Subcutaneous adipose tissue (tissue), 4 donors: ENCODE data around the gene ZNF775. TPM values are rescaled to one million over a fixed set of nuclear protein-coding genes. Genes with fewer than 3 reads are reported as not detected.

ENCODE experiments used
- total RNA-seq, 4 donors: library from RNA; depleted of rRNA; stranded (reverse); fragments of >200 nt; gene quantifications; one replicate each; pipeline ENCODE4 v1.1.0, GENCODE V29; 2016
- TF ChIP-seq, protein P1 (sequence below): fragments of 450-650 bp; IDR thresholded peaks from one replicate; pipeline ENCODE4 v1.5.1; 2016; ENCODE audit warnings: low read depth, mild to moderate bottlenecking, control low read depth, antibody characterized with exemption, moderate library complexity

Gene ZNF775
- total RNA-seq, 4 donors from 2014 or later = 0.49 to 4.2 (median 1.9) TPM

DNA sequence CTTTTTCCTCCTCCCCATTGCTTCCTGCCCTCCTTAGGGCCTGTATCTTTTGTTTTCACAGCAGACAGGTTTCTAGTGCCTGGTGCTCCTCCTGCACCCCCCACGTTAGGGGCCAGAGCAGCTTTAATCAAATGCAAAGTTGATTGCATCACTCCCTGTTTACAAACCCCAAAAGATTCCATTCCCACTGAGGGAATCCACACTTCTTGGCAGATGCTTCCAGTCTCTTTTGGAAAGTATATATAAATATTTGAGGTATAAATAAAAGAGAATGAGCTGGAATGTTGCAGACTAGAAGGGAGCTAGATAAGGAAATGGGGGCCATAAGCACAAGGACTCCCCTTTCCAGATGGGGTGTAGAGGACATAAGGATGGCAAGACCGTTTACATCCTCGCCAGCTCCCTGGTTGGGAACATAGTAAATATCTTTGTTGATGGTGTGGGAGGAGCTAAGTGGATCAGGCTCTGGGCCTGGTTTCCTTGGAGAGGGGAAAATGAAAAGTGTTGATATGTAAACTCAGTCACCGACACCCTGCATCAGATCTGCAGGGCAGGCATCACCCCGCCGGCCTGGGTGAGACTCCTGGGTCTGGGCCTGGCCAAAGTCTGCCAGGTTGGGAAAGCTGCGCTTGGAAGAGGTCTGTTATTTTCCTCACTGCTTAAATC lies 43.9 kb upstream of the ZNF775 start:
- TF ChIP-seq, protein P1, sequence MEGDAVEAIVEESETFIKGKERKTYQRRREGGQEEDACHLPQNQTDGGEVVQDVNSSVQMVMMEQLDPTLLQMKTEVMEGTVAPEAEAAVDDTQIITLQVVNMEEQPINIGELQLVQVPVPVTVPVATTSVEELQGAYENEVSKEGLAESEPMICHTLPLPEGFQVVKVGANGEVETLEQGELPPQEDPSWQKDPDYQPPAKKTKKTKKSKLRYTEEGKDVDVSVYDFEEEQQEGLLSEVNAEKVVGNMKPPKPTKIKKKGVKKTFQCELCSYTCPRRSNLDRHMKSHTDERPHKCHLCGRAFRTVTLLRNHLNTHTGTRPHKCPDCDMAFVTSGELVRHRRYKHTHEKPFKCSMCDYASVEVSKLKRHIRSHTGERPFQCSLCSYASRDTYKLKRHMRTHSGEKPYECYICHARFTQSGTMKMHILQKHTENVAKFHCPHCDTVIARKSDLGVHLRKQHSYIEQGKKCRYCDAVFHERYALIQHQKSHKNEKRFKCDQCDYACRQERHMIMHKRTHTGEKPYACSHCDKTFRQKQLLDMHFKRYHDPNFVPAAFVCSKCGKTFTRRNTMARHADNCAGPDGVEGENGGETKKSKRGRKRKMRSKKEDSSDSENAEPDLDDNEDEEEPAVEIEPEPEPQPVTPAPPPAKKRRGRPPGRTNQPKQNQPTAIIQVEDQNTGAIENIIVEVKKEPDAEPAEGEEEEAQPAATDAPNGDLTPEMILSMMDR = no peak

- TF ChIP-seq, protein P1 = no peak
Measured at GRCh38 chr7:150335774-150336112, 43.4 kb upstream of the ZNF775 start.

- TF ChIP-seq, protein P1 = no peak
Measured at GRCh38 chr7:150336746-150337145, 42.4 kb upstream of the ZNF775 start.

- TF ChIP-seq, protein P1 = no peak
Measured at GRCh38 chr7:150337179-150337578, 42.0 kb upstream of the ZNF775 start.

DNA sequence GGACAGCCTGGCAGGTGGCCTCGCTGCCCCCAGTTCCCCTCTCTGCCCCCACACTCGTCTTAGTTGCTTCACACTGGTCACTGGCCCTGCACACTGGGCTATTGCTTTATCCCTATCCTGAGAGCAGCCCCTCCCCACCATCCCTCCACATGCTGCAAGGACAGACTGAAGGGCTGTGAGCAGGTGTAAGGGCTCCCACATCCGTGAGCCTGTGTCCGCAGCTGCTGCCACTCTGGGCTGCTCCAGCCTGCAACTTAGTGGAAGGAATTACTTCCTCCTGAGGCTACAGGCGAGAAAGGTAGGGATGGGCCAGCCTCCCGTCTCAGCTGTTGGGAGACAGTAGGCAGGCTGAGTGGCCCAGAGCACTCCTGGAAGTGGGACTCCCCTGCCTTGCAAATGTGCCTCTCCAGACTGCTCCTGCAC lies 41.5 kb upstream of the ZNF775 start:
- TF ChIP-seq, protein P1 = no peak

- TF ChIP-seq, protein P1 = no peak
Measured at GRCh38 chr7:150338166-150338829, 40.8 kb upstream of the ZNF775 start.

- TF ChIP-seq, protein P1 = no peak
Measured at GRCh38 chr7:150339409-150339809, 39.7 kb upstream of the ZNF775 start.
